GM12878 (cell line): Measurements from ENCODE around the gene ARPP21. TPM values are rescaled to one million over a fixed set of nuclear protein-coding genes. Genes with fewer than 3 reads are reported as not detected.

Experiments used
- ATAC-seq: fragments of 200-7000 bp; cut with Tn5 transposase; 3 replicates; pipeline ENCODE4 v1.9.1; 2020; ENCODE audit warnings: mild to moderate bottlenecking, moderate library complexity
- BruUV-seq: library from RNA; stranded (reverse); fragments of 400-500 nt; replicated peaks from 2 replicates; lab custom pipeline; 2021; lab: Mats Ljungman, UMichigan
- CTCF ChIA-PET: fragments of 300-600 bp; sonication (Branson Sonifier 250); formaldehyde crosslinking; extraction: SDS; loops from one replicate; lab custom pipeline; 2021; ENCODE audit warnings: inconsistent platforms; lab: Yijun Ruan, JAX
- POLR2A ChIA-PET: fragments of 350-600 bp; formaldehyde crosslinking; extraction: SDS; loops from one replicate; lab custom pipeline; 2021; ENCODE audit warnings: inconsistent platforms; lab: Charles Lee
- RAD21 ChIA-PET: fragments of 300-600 bp; sonication (Branson Sonifier 250); formaldehyde crosslinking; loops from one replicate; lab custom pipeline; 2023; ENCODE audit warnings: antibody characterized with exemption; ENCODE audit not compliant: unreplicated experiment; lab: Charles Lee
- SMC1A ChIA-PET: fragments of 300-600 bp; sonication (Branson Sonifier 250); formaldehyde crosslinking; loops from one replicate; lab custom pipeline; 2023; ENCODE audit not compliant: unreplicated experiment, uncharacterized antibody; lab: Charles Lee
- DNase-seq: peaks from one replicate; pipeline ENCODE4 v3.0.0-alpha.2; 2011; ENCODE audit warnings: low read depth, low spot score
- FAIRE-seq: peaks from 3 replicates; lab custom pipeline; 2011; peaks lifted over from hg19 to GRCh38; lab: Jason Lieb, UNC
- H2AFZ ChIP-seq: 2 replicates; pipeline ENCODE4 v1.6.0; 2011; ENCODE audit warnings: low read depth, low read length, control low read depth; ENCODE audit not compliant: control insufficient read depth
- H3K27ac ChIP-seq: 2 replicates; pipeline ENCODE4 v1.5.1; 2011; ENCODE audit warnings: control low read depth; ENCODE audit not compliant: control insufficient read depth, insufficient read depth
- H3K27me3 ChIP-seq, 2 experiments: replicated peaks in 1 of 2; 2 replicates each; pipeline versions ENCODE4 v1.6.0 to v1.6.1; 2011; ENCODE audit warnings: low read length in 1 of 2; ENCODE audit not compliant: control insufficient read depth in 2 of 2, insufficient read depth in 2 of 2
- H3K36me3 ChIP-seq, 2 experiments: 2 replicates each; pipeline ENCODE4 v1.5.1; 2011; ENCODE audit warnings: low read length in 1 of 2; ENCODE audit not compliant: control insufficient read depth in 2 of 2, insufficient read depth in 2 of 2
- H3K4me1 ChIP-seq: 2 replicates; pipeline ENCODE4 v1.6.1; 2011; ENCODE audit warnings: mild to moderate bottlenecking, low read length, moderate library complexity, mixed read lengths; ENCODE audit not compliant: control insufficient read depth, insufficient read depth
- H3K4me2 ChIP-seq: 2 replicates; pipeline ENCODE4 v1.6.0; 2011; ENCODE audit warnings: control low read depth; ENCODE audit not compliant: control insufficient read depth, insufficient read depth
- H3K4me3 ChIP-seq: fragments of 200-600 bp; sonication (generic); 2 replicates; pipeline ENCODE4 v1.5.1; 2016
- H3K79me2 ChIP-seq: 2 replicates; pipeline ENCODE4 v1.6.0; 2011; ENCODE audit warnings: low read length; ENCODE audit not compliant: control insufficient read depth, insufficient read depth
- H3K9ac ChIP-seq: 2 replicates; pipeline ENCODE4 v1.8.0; 2011; ENCODE audit warnings: low read length, control low read depth, mixed read lengths; ENCODE audit not compliant: control insufficient read depth, insufficient read depth
- H3K9me3 ChIP-seq: replicated peaks from 3 replicates; pipeline ENCODE4 v1.5.1; 2011; ENCODE audit warnings: mild to moderate bottlenecking, low read length; ENCODE audit not compliant: control insufficient read depth, insufficient read depth
- H4K20me1 ChIP-seq: 2 replicates; pipeline ENCODE4 v1.6.0; 2011; ENCODE audit not compliant: control insufficient read depth, insufficient read depth
- ATF7 ChIP-seq: fragments of 450-650 bp; IDR thresholded peaks from 2 replicates; pipeline ENCODE4 v1.6.1; 2016; ENCODE audit warnings: low read depth, mild to moderate bottlenecking
- CHD4 ChIP-seq: fragments of 200-600 bp; sonication (generic); IDR thresholded peaks from 2 replicates; pipeline ENCODE4 v1.6.1; 2016; ENCODE audit warnings: mild to moderate bottlenecking
- CREM ChIP-seq: IDR thresholded peaks from 2 replicates; pipeline ENCODE4 v1.6.1; 2014; ENCODE audit warnings: antibody characterized with exemption, low read depth
- CTCF ChIP-seq, 3 experiments: IDR thresholded peaks in 2 of 3; conservative IDR thresholded peaks in 1 of 3; 2 replicates each; pipeline ENCODE4 v1.5.1; 2011; ENCODE audit warnings: low read depth in 3 of 3, low read length in 3 of 3, mild to moderate bottlenecking in 3 of 3, control low read depth in 2 of 3, moderate library complexity in 2 of 3, inconsistent platforms in 1 of 3, mixed read lengths in 1 of 3; ENCODE audit not compliant: control insufficient read depth in 2 of 3, insufficient read depth in 1 of 3; ENCODE audit errors: extremely low read depth in 1 of 3
- IKZF1 ChIP-seq: fragments of 450-650 bp; conservative IDR thresholded peaks from 2 replicates; pipeline ENCODE4 v1.6.1; 2017; ENCODE audit warnings: antibody characterized with exemption, mild to moderate bottlenecking
- MTA3 ChIP-seq: IDR thresholded peaks from 2 replicates; pipeline ENCODE4 v1.6.1; 2012; ENCODE audit warnings: low read length, inconsistent platforms, borderline replicate concordance
- NFXL1 ChIP-seq: fragments of 450-650 bp; IDR thresholded peaks from 2 replicates; pipeline ENCODE4 v1.6.1; 2017; ENCODE audit warnings: antibody characterized with exemption, mild to moderate bottlenecking, borderline replicate concordance
- POLR2A ChIP-seq: IDR thresholded peaks from 2 replicates; pipeline ENCODE4 v1.6.1; 2011; ENCODE audit warnings: low read depth, mild to moderate bottlenecking, low read length
- PRDM15 ChIP-seq: fragments of 450-650 bp; formaldehyde crosslinking; IDR thresholded peaks from 2 replicates; pipeline ENCODE4 v1.4.0; 2020; ENCODE audit warnings: mild to moderate bottlenecking, moderate library complexity
- SREBF2 ChIP-seq: IDR thresholded peaks from 2 replicates; pipeline ENCODE4 v1.6.1; 2012; ENCODE audit warnings: mild to moderate bottlenecking, low read length
- TCF12 ChIP-seq: IDR thresholded peaks from 2 replicates; pipeline ENCODE4 v1.6.1; 2011; ENCODE audit warnings: low read depth, mild to moderate bottlenecking, low read length
- ZNF384 ChIP-seq: IDR thresholded peaks from 2 replicates; pipeline ENCODE4 v1.6.1; 2012; ENCODE audit warnings: low read depth, mild to moderate bottlenecking, low read length, improper control_type of control experiment, borderline replicate concordance
- WGBS: methylation state at CpG from one replicate; pipeline ENCODE4 v1.1.6; 2016; ENCODE audit warnings: low lambda C conversion rate; ENCODE audit not compliant: insufficient replicate concordance, insufficient coverage; ENCODE audit errors: missing lambda C conversion rate; 5-methylcytosine and 5-hydroxymethylcytosine counted together
- in situ Hi-C: fragments of 300-500 bp; cut with MboI; formaldehyde crosslinking; loops from 9 replicates; pipeline ENCODE4 v1.14.3; 2018; ENCODE audit warnings: mixed read lengths
- intact Hi-C: fragments of 100-400 bp; cut with micrococcal nuclease; formaldehyde crosslinking; loops from one replicate; pipeline ENCODE4 v1.14.2; 2022; ENCODE audit not compliant: unreplicated experiment
- polyA plus RNA-seq, 11 experiments: library from polyadenylated mRNA; depleted of rRNA in 4 of 11; unstranded in 6 of 11; stranded (reverse) in 5 of 11; fragments of >200 nt; fragmentation: Nextera tagmentation in 4 of 11; fragmentation: Illumina TruSeq in 1 of 11; extraction: Ambion mirVana in 4 of 11; extraction: Trizol in 1 of 11; gene quantifications; 1 replicate in 1 of 11; 2 replicates in 10 of 11; pipeline versions ENCODE4 v1.2.1 to v1.2.3, GENCODE V29; 2011 to 2016; ENCODE audit warnings: inconsistent platforms in 2 of 11, missing spikeins in 2 of 11, low read depth in 1 of 11
- total RNA-seq, 4 experiments: library from RNA; depleted of rRNA in 3 of 4; stranded (reverse); fragments of >200 nt in 3 of 4; fragmentation: Illumina TruSeq in 1 of 4; extraction: Trizol in 1 of 4; gene quantifications; 2 replicates each; pipeline versions ENCODE4 v1.2.1 to v1.2.3, GENCODE V29; 2013 to 2021

The ARPP21 gene
- total and polyA plus RNA-seq, 10 of the 15 experiments (the other 5 are each of a cell fraction or from before 2014, with no cell fraction given), result not detected

GRCh38 chr3:35760146-35760545, 120.8 kb downstream of the ARPP21 start:
- BruUV-seq, result no TSS peak
- FAIRE-seq (no peak), ATAC-seq (no peak), DNase-seq (no peak)
- no peaks in the 10 kb centered on the region for H4K20me1 ChIP-seq
- H3K4me3 ChIP-seq, result no peak overlapping the region
- H3K79me2 ChIP-seq, result no peaks in the 10 kb centered on the region
- ChIA-PET CTCF (no interaction called here), SMC1A (no interaction called here), POLR2A (no interaction called here), RAD21 (no interaction called here)
- H3K4me1 ChIP-seq, result no peaks in the 10 kb centered on the region
- H3K9ac ChIP-seq, result no peak overlapping the region
- 53% methylated on average over 4 of the region's 4 CpGs for WGBS
- intact Hi-C loops (no loop called here), in situ Hi-C loops (no loop called here)
- H3K27ac ChIP-seq, result no peak overlapping the region
- H2AFZ ChIP-seq, result no peak overlapping the region
- no peaks in the 10 kb centered on the region for H3K9me3 ChIP-seq
- TF ChIP-seq IKZF1 (no peak), TCF12 (no peak), CREM (no peak), CTCF (IDR thresholded peaks at IDR 0.05 in 2 of 3, conservative IDR thresholded peaks at IDR 0.05 in 1 of 3; ENCODE audit: control insufficient read depth in 2 of 3, extremely low read depth in 1 of 3, insufficient read depth in 1 of 3, low read depth in 3 of 3, low read length in 3 of 3) (no peak), MTA3 (no peak), ATF7 (no peak), SREBF2 (no peak), POLR2A (no peak), NFXL1 (no peak), PRDM15 (CRISPR knock-in tag) (no peak), ZNF384 (no peak), CHD4 (no peak)
- no peaks in the 10 kb centered on the region for H3K36me3 ChIP-seq
- H3K27me3 ChIP-seq, result no peaks in the 10 kb centered on the region
- H3K4me2 ChIP-seq, result no peak overlapping the region
